T47D (cell line): ENCODE results near the gene LRRC38.
"Not testable (repeated sequence)": the region's sequence is repeated elsewhere in the genome, so short reads cannot be mapped to it uniquely, and the experiment has no call there.

Experiments used
- DNase-seq, 2 experiments: peaks; one replicate each; pipeline versions ENCODE4 v3.0.0 to v3.0.0-alpha.2; 2011 to 2012; ENCODE audit warnings: low read depth in 1 of 2, low spot score in 1 of 2
- JUND ChIP-seq: IDR thresholded peaks from 2 replicates; pipeline ENCODE4 v1.6.1; 2012; ENCODE audit warnings: low read depth
- in situ Hi-C: cut with HindIII; loops from 2 replicates; pipeline ENCODE4 v1.10.0; 2016; ENCODE audit warnings: low sequenced_read_pairs, low pct_unique_long_range_greater_than_20kb

LRRC38 gene

GRCh38 chr1:13443335-13443979 is 70.3 kb downstream of the LRRC38 start:
- in situ Hi-C loops, result no loop called here
- DNase-seq, result no peak
- no peak for TF ChIP-seq JUND

GRCh38 chr1:13439104-13439783 is 74.6 kb downstream of the LRRC38 start:
- DNase-seq, in situ Hi-C loops: not testable (repeated sequence)

- no peak for DNase-seq
- TF ChIP-seq JUND, result no peak
- in situ Hi-C loops, result no loop called here
Measured at GRCh38 chr1:13435458-13435857, 78.3 kb downstream of the LRRC38 start.

GRCh38 chr1:13433694-13434358 is 80.0 kb downstream of the LRRC38 start:
- DNase-seq, in situ Hi-C loops: not testable (repeated sequence)

- in situ Hi-C loops, result no loop called here
- TF ChIP-seq JUND, result no peak
- no peak for DNase-seq
Measured at GRCh38 chr1:13432251-13432650, 81.6 kb downstream of the LRRC38 start.

GRCh38 chr1:13430495-13430894 is 83.3 kb downstream of the LRRC38 start:
- in situ Hi-C loops, result no loop called here
- no peak for TF ChIP-seq JUND
- DNase-seq, result no peak
